ENCODE measurements around the gene TOM1L2.

Gene TOM1L2

GRCh38 chr17:17876959-17877528, 95.2 kb downstream of the TOM1L2 start:
- Histone ChIP-seq H3K27ac (no peak overlapping the region), H3K27me3 (ENCODE audit: insufficient read depth, low read depth) (no peaks in the 10 kb centered on the region), H3K4me2 (no peak overlapping the region), H4K20me1 (ENCODE audit: insufficient read depth) (no peaks in the 10 kb centered on the region), H3K9ac (no peak overlapping the region), H3K36me3 (ENCODE audit: insufficient read depth) (no peaks in the 10 kb centered on the region), H3K79me2 (ENCODE audit: insufficient read depth, low read depth) (no peaks in the 10 kb centered on the region), H3K4me3 (IDR thresholded peaks at IDR 0.05; ENCODE audit: insufficient read depth, low read depth, low read length) (no peak overlapping the region), H3K4me1 (ENCODE audit: low read depth, poor library complexity, severe bottlenecking) (no peaks in the 10 kb centered on the region), H2AFZ (ENCODE audit: low read depth) (no peak overlapping the region)
- TF ChIP-seq, protein P1, sequence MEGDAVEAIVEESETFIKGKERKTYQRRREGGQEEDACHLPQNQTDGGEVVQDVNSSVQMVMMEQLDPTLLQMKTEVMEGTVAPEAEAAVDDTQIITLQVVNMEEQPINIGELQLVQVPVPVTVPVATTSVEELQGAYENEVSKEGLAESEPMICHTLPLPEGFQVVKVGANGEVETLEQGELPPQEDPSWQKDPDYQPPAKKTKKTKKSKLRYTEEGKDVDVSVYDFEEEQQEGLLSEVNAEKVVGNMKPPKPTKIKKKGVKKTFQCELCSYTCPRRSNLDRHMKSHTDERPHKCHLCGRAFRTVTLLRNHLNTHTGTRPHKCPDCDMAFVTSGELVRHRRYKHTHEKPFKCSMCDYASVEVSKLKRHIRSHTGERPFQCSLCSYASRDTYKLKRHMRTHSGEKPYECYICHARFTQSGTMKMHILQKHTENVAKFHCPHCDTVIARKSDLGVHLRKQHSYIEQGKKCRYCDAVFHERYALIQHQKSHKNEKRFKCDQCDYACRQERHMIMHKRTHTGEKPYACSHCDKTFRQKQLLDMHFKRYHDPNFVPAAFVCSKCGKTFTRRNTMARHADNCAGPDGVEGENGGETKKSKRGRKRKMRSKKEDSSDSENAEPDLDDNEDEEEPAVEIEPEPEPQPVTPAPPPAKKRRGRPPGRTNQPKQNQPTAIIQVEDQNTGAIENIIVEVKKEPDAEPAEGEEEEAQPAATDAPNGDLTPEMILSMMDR (conservative IDR thresholded peaks at IDR 0.05; ENCODE audit: low read depth, low read length) = no peak

DNA sequence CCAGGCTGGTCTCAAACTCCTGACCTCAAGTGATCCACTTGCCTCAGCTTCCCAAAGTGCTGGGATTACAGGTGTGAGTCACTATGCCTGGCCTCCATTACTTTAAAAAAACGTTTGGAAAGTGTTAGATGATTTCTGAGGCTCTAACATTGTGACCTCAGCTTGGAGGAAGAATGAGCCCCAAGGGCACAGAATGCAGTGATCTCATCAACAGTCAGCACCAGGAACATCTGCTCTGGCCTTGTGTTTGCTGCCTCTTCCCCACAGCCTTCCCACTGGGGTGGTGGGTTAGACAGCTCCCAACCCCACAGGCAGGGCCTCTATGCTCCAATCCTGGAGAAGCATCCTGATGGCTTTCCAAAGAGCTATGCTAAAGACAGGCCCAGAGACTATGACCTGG, 97.7 kb downstream of the TOM1L2 start:
- no peaks in the 10 kb centered on the region for H3K27me3 ChIP-seq (ENCODE audit: insufficient read depth, low read depth)
- no peaks in the 10 kb centered on the region for H3K4me1 ChIP-seq (ENCODE audit: low read depth, poor library complexity, severe bottlenecking)
- no peak overlapping the region for H3K27ac ChIP-seq
- TF ChIP-seq, protein P1 (conservative IDR thresholded peaks at IDR 0.05; ENCODE audit: low read depth, low read length) = no peak
- no peak overlapping the region for H3K4me3 ChIP-seq (IDR thresholded peaks at IDR 0.05; ENCODE audit: insufficient read depth, low read depth, low read length)
- H3K4me2 ChIP-seq = no peak overlapping the region
- no peak overlapping the region for H3K9ac ChIP-seq
- H3K36me3 ChIP-seq (ENCODE audit: insufficient read depth) = no peaks in the 10 kb centered on the region
- H2AFZ ChIP-seq (ENCODE audit: low read depth) = no peak overlapping the region
- H4K20me1 ChIP-seq (ENCODE audit: insufficient read depth) = no peaks in the 10 kb centered on the region
- H3K79me2 ChIP-seq (ENCODE audit: insufficient read depth, low read depth) = no peaks in the 10 kb centered on the region

DNA sequence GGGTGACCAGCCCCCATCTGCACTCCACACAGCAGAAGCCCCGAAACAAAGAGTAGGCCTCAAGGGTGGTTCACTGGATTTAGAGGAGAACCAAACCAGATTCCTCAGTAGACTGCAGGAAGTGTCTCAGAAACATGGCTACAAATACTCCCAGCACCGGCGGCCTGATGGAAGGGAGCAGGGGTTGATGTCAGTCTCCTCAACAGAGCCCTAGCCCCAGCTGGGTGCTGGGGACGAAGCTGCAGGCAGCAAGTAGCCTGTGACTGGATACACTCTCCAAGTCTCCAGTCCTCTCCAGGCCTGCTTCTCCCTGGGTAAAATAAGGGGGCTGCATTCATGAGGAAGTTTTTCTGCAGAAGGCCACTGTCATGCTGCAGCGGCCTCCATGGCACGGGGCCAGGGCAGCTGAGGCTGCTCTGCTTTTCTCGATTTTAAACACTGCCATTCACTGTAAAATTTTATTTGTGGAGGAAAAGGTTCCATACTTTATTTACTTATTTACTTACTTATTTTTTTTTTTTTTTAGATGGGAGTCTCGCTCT, 98.7 kb downstream of the TOM1L2 start:
- TF ChIP-seq, protein P1 (conservative IDR thresholded peaks at IDR 0.05; ENCODE audit: low read depth, low read length) = no peak

DNA sequence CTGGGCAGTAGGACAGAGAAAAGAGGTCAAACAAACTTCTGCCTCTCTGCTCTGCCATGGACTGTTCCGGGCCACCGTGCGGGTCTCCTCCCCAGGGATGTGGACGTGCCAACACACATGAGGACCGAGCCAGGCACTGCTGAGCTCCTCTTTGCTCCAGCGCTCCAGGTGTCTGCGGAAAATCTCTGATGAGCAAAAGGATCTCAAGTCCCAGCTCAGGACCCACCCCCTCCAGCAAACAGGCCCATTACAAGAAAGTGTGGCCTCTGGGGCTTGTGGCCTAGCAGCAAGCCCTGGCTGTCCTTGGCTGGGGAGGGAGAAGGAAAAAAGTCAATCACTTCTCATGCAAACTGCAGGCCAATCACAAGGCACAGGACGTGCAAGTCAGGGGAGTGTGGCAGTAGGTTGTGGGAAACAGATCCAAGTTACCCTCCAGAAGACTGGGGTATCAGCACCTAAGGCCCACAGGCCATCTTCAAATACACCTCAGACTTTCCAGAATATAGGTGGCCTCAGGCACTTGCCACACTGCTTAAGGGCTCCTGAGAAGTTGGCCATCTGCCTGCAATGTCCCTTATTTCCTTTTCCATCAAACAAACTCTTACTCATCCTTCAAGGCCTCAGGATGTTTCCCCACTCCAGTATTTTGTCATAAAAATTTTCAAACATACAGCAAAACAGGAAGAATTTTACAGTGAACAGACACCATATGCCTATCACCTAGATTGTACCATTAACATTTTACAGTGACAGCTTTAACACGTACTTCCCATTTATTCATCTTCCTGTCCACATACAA, 99.5 kb downstream of the TOM1L2 start:
- no peak overlapping the region for H3K27ac ChIP-seq
- no peaks in the 10 kb centered on the region for H3K4me1 ChIP-seq (ENCODE audit: low read depth, poor library complexity, severe bottlenecking)
- no peaks in the 10 kb centered on the region for H3K36me3 ChIP-seq (ENCODE audit: insufficient read depth)
- no peak overlapping the region for H2AFZ ChIP-seq (ENCODE audit: low read depth)
- TF ChIP-seq, protein P1 (conservative IDR thresholded peaks at IDR 0.05; ENCODE audit: low read depth, low read length) = no peak
- H3K9ac ChIP-seq = no peak overlapping the region
- H3K79me2 ChIP-seq (ENCODE audit: insufficient read depth, low read depth) = no peaks in the 10 kb centered on the region
- no peaks in the 10 kb centered on the region for H4K20me1 ChIP-seq (ENCODE audit: insufficient read depth)
- H3K27me3 ChIP-seq (ENCODE audit: insufficient read depth, low read depth) = no peaks in the 10 kb centered on the region
- no peak overlapping the region for H3K4me2 ChIP-seq
- H3K4me3 ChIP-seq (IDR thresholded peaks at IDR 0.05; ENCODE audit: insufficient read depth, low read depth, low read length) = no peak overlapping the region

More for the DNA sequence above, 98.7 kb downstream of the TOM1L2 start:
- Histone ChIP-seq H3K27me3 (ENCODE audit: insufficient read depth, low read depth) (no peaks in the 10 kb centered on the region), H3K27ac (no peak overlapping the region), H3K9ac (no peak overlapping the region), H2AFZ (ENCODE audit: low read depth) (no peak overlapping the region), H3K4me1 (ENCODE audit: low read depth, poor library complexity, severe bottlenecking) (no peaks in the 10 kb centered on the region), H4K20me1 (ENCODE audit: insufficient read depth) (no peaks in the 10 kb centered on the region), H3K36me3 (ENCODE audit: insufficient read depth) (no peaks in the 10 kb centered on the region), H3K79me2 (ENCODE audit: insufficient read depth, low read depth) (no peaks in the 10 kb centered on the region), H3K4me3 (IDR thresholded peaks at IDR 0.05; ENCODE audit: insufficient read depth, low read depth, low read length) (no peak overlapping the region), H3K4me2 (no peak overlapping the region)
